ENCODE data around the gene BABAM2. TPM values are rescaled to one million over a fixed set of nuclear protein-coding genes. Genes with fewer than 3 reads are reported as not detected.

BABAM2 gene
- total and polyA plus RNA-seq, 2 experiments from 2014 or later = 17.8 to 21.5 TPM

- Histone ChIP-seq H3K79me2 (replicated peaks; ENCODE audit: insufficient read depth) (no peaks in the 10 kb centered on the region), H3K4me1 (ENCODE audit: insufficient read depth) (peaks cover 12% of the 10 kb centered on the region), H3K4me3 (no peak overlapping the region), H2AFZ (no peak overlapping the region), H3K36me3 (ENCODE audit: insufficient read depth) (no peaks in the 10 kb centered on the region; the same call in 1 of the 2 replicates), H3F3A (replicated peaks; ENCODE audit: low read depth) (no peaks in the 10 kb centered on the region), H3K4me2 (no peak overlapping the region), H3K9me2 (ENCODE audit: insufficient read depth) (peaks cover 7% of the 10 kb centered on the region), H4K20me1 (replicated peaks; ENCODE audit: insufficient read depth) (no peaks in the 10 kb centered on the region), H3K27ac (ENCODE audit: low read depth) (no peak overlapping the region), H3K27me3 (ENCODE audit: insufficient read depth) (no peaks in the 10 kb centered on the region)
- ATAC-seq = no peak
- TF ChIP-seq, protein P1, sequence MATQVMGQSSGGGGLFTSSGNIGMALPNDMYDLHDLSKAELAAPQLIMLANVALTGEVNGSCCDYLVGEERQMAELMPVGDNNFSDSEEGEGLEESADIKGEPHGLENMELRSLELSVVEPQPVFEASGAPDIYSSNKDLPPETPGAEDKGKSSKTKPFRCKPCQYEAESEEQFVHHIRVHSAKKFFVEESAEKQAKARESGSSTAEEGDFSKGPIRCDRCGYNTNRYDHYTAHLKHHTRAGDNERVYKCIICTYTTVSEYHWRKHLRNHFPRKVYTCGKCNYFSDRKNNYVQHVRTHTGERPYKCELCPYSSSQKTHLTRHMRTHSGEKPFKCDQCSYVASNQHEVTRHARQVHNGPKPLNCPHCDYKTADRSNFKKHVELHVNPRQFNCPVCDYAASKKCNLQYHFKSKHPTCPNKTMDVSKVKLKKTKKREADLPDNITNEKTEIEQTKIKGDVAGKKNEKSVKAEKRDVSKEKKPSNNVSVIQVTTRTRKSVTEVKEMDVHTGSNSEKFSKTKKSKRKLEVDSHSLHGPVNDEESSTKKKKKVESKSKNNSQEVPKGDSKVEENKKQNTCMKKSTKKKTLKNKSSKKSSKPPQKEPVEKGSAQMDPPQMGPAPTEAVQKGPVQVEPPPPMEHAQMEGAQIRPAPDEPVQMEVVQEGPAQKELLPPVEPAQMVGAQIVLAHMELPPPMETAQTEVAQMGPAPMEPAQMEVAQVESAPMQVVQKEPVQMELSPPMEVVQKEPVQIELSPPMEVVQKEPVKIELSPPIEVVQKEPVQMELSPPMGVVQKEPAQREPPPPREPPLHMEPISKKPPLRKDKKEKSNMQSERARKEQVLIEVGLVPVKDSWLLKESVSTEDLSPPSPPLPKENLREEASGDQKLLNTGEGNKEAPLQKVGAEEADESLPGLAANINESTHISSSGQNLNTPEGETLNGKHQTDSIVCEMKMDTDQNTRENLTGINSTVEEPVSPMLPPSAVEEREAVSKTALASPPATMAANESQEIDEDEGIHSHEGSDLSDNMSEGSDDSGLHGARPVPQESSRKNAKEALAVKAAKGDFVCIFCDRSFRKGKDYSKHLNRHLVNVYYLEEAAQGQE (IDR thresholded peaks at IDR 0.05; ENCODE audit: unreplicated experiment) = no peak
- TF ChIP-seq ZNF114 (CRISPR knock-in tag; IDR thresholded peaks at IDR 0.05) (no peak), JUNB (IDR thresholded peaks at IDR 0.05; ENCODE audit: unreplicated experiment) (no peak), EZH2 (IDR thresholded peaks at IDR 0.05; ENCODE audit: low read depth, unreplicated experiment) (no peak), ETS1 (IDR thresholded peaks at IDR 0.05) (no peak), CTCF (conservative IDR thresholded peaks at IDR 0.05; ENCODE audit: low read depth in 2 of 2) (no peak), NANOG (IDR thresholded peaks at IDR 0.05; ENCODE audit: borderline replicate concordance) (no peak), CREB1 (CRISPR knock-in tag; IDR thresholded peaks at IDR 0.05; ENCODE audit: low read depth) (no peak), EZH2phosphoT487 (IDR thresholded peaks at IDR 0.05; ENCODE audit: unreplicated experiment) (no peak), ZNF331 (CRISPR knock-in tag; IDR thresholded peaks at IDR 0.05; ENCODE audit: low read depth) (no peak), POLR2AphosphoS5 (IDR thresholded peaks at IDR 0.05; ENCODE audit: low read depth) (no peak), STAT1 (IDR thresholded peaks at IDR 0.05; ENCODE audit: unreplicated experiment) (no peak)
- TF ChIP-seq, protein P2, sequence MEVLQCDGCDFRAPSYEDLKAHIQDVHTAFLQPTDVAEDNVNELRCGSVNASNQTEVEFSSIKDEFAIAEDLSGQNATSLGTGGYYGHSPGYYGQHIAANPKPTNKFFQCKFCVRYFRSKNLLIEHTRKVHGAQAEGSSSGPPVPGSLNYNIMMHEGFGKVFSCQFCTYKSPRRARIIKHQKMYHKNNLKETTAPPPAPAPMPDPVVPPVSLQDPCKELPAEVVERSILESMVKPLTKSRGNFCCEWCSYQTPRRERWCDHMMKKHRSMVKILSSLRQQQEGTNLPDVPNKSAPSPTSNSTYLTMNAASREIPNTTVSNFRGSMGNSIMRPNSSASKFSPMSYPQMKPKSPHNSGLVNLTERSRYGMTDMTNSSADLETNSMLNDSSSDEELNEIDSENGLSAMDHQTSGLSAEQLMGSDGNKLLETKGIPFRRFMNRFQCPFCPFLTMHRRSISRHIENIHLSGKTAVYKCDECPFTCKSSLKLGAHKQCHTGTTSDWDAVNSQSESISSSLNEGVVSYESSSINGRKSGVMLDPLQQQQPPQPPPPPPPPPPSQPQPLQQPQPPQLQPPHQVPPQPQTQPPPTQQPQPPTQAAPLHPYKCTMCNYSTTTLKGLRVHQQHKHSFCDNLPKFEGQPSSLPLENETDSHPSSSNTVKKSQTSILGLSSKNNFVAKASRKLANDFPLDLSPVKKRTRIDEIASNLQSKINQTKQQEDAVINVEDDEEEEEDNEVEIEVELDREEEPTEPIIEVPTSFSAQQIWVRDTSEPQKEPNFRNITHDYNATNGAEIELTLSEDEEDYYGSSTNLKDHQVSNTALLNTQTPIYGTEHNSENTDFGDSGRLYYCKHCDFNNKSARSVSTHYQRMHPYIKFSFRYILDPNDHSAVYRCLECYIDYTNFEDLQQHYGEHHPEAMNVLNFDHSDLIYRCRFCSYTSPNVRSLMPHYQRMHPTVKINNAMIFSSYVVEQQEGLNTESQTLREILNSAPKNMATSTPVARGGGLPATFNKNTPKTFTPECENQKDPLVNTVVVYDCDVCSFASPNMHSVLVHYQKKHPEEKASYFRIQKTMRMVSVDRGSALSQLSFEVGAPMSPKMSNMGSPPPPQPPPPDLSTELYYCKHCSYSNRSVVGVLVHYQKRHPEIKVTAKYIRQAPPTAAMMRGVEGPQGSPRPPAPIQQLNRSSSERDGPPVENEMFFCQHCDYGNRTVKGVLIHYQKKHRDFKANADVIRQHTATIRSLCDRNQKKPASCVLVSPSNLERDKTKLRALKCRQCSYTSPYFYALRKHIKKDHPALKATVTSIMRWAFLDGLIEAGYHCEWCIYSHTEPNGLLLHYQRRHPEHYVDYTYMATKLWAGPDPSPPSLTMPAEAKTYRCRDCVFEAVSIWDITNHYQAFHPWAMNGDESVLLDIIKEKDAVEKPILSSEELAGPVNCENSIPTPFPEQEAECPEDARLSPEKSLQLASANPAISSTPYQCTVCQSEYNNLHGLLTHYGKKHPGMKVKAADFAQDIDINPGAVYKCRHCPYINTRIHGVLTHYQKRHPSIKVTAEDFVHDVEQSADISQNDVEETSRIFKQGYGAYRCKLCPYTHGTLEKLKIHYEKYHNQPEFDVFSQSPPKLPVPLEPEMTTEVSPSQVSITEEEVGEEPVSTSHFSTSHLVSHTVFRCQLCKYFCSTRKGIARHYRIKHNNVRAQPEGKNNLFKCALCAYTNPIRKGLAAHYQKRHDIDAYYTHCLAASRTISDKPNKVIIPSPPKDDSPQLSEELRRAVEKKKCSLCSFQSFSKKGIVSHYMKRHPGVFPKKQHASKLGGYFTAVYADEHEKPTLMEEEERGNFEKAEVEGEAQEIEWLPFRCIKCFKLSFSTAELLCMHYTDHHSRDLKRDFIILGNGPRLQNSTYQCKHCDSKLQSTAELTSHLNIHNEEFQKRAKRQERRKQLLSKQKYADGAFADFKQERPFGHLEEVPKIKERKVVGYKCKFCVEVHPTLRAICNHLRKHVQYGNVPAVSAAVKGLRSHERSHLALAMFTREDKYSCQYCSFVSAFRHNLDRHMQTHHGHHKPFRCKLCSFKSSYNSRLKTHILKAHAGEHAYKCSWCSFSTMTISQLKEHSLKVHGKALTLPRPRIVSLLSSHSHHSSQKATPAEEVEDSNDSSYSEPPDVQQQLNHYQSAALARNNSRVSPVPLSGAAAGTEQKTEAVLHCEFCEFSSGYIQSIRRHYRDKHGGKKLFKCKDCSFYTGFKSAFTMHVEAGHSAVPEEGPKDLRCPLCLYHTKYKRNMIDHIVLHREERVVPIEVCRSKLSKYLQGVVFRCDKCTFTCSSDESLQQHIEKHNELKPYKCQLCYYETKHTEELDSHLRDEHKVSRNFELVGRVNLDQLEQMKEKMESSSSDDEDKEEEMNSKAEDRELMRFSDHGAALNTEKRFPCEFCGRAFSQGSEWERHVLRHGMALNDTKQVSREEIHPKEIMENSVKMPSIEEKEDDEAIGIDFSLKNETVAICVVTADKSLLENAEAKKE (CRISPR knock-in tag; IDR thresholded peaks at IDR 0.05) = no peak
- Mint-ChIP-seq H3K27me3 (ENCODE audit: insufficient read depth, low read depth, poor library complexity) (peaks cover 3% of the 10 kb centered on the region), H3K9me3 (no peaks in the 10 kb centered on the region), H3K27ac (no peak overlapping the region), H3K4me1 (peaks cover 22% of the 10 kb centered on the region), H3K36me3 (ENCODE audit: low read depth) (no peaks in the 10 kb centered on the region), H3K4me3 (no peak overlapping the region)
- no peak for DNase-seq (ENCODE audit: low spot score)
Observed at GRCh38 chr2:28314968-28315367, 424.4 kb downstream of the BABAM2 start.
